ENCODE data around the gene MYEF2.

The MYEF2 gene, protein sequence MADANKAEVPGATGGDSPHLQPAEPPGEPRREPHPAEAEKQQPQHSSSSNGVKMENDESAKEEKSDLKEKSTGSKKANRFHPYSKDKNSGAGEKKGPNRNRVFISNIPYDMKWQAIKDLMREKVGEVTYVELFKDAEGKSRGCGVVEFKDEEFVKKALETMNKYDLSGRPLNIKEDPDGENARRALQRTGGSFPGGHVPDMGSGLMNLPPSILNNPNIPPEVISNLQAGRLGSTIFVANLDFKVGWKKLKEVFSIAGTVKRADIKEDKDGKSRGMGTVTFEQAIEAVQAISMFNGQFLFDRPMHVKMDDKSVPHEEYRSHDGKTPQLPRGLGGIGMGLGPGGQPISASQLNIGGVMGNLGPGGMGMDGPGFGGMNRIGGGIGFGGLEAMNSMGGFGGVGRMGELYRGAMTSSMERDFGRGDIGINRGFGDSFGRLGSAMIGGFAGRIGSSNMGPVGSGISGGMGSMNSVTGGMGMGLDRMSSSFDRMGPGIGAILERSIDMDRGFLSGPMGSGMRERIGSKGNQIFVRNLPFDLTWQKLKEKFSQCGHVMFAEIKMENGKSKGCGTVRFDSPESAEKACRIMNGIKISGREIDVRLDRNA

DNA sequence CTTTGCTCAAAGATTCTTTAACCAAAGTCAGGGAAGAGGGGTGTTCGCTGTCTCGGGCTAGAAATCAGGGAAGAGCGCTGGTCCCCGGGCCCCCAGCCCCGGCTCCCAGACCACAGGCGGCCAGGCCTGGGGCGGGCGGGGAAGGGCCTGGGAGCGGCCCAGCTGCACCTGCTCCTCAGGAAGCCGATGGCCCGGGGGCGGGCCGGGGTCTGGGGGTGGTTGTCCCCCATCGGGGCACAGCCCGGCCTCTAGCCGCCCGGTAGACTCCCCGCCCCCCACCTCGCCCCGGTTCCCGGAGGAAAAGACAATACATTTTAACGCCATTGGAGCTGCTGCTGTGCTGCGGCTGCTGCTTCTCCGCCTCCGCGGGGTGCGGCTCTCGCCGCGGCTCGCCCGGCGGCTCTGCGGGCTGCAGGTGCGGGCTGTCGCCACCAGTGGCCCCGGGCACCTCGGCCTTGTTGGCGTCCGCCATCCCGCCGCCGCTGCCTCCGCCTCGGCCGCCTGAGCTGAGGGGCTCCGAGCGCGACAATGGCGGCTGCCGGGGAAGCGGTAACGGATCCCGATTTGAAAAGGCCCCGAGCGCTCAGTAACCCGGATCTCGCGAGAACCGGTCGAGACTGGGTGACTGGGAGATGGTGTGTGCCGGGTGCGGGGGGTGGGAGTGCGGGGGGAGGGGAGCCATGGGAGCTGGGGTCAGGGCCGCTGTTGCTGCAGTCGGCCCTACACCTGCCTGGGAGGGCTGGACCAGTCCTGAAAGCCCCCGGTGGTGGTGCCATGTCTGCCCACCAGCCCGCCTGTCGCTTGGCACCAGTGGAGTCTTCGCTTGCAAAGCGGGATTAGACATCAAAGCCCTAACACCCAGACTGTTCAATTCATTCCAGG lies at the start of gene MYEF2:
Gene MYEF2 (minus strand): TSS at position 530 of the 882 bp plus-strand sequence. CDS start 58 bp downstream, at position 472.
- DNase-seq (ENCODE audit: low read depth), result no peak

DNA sequence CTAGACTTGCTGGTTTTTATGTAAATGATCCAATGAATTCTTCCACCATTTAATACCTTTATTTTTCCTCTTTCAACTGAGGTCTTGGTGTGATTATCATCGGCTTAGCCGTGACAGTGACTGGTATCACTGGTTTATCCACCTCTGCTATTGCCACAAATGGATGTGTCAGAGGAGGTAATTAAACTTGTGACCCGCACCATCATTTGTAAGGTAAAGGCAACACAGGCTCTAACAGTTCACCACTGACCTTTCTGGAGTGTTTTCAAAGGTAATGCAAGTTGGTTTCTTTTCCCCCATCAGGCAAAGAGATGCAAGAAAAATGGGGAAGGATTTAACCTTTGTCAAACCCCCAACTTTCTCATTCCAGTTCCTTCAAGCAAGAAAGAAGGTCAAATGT lies 47.7 kb upstream of the MYEF2 start:
- no peak for DNase-seq (ENCODE audit: low read depth)

DNA sequence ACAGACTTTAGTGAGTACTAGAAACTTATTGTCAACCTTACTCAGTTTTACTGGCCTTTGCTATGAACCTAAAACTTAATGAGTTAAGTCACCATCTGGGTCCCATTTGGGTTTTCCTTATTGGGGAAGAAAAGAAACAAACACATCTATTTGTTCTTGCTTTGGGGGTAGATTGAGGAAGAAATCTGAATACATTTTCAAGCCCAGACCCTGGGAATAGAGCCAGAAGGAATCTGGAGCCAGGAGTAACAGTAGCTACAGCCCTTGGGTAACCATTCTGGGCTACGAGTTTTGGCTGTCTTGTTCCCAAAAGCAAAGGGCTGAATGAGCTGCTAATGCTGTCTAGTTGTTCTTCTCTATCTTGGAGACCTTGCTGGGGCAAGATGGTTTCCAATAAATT lies 44.5 kb upstream of the MYEF2 start:
- no peak for DNase-seq (ENCODE audit: low read depth)

DNA sequence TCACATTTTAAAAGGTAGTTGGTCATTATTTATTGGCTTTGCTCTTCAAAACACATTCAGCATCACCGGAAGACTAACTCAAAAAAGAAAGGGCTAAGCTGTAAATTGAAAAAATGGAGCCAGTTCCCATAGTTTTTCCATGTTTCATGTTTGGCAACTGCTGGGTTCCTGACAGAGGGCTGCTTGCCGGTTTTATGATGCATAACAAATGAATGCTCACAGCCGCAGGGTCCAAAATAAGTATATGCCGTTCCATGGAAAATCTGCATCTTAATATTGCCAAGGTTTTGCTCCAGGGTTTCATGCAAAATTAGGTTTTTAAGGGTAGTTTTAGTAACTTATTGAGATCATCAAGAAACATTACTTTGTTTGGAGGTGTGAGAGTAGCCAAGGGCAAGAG lies 43.8 kb upstream of the MYEF2 start:
- no peak for DNase-seq (ENCODE audit: low read depth)

DNA sequence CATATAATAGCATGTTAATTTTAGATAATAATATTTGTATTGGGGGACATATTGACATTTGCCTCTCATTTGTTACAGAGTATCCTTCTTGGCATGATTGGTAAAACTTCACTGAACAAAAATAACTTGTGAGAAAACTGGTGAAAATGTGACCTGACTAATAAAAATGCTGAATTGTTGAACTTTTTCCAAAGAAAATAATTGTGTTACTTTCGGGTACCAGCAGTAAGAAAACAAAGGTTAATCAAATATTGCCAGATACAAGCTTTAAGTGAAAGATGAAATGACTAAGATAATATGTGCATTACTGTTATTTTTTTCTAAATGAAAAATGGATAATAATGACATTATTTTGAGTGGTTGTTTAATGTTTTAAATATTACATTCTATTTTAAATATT lies 43.2 kb upstream of the MYEF2 start:
- DNase-seq (ENCODE audit: low read depth), result no peak

DNA sequence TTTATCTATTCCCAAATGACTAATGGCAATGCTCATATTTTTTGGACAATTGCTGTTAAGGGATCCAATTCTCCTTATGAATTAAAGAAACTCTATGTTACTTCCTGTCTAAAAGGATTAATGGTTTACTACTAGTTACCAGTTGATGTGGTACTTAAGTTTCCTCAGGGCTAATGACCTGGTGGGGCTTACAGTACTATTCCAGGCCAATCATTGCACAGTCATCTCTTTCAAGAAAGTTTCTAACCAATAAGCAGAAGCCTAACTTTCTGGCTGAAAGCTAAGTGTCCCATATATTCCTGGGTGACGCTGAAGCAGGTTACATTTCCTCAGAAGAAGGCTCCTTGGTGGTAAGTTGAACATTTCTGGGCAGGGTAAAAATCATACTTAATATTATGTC lies 27.9 kb upstream of the MYEF2 start, which contains the start of gene SLC12A1:
Gene SLC12A1 (plus strand): TSS at position 322 of the 400 bp plus-strand sequence. CDS start 1,418 bp downstream, outside the sequence.
- DNase-seq (ENCODE audit: low read depth), result no peak

DNA sequence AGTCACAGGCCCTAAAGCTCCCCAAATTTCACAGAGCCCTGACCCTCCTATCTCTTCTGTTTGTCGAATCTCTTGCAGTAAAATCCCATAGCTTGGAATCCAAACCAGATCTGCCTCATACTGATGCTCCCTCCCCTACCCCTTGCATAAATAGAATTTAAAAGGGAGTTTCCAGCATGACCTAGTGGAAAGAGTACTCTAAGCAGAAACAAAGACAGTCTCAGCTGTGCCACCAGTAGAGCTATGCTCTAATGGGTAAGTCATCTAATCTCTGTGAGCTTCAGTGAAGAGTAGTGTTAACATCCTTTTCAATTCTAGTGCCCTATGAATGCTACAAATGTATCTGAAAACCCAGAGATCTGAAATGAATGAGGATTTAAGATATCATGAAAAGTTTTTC lies 24.0 kb upstream of the MYEF2 start:
- DNase-seq (ENCODE audit: low read depth), result no peak

DNA sequence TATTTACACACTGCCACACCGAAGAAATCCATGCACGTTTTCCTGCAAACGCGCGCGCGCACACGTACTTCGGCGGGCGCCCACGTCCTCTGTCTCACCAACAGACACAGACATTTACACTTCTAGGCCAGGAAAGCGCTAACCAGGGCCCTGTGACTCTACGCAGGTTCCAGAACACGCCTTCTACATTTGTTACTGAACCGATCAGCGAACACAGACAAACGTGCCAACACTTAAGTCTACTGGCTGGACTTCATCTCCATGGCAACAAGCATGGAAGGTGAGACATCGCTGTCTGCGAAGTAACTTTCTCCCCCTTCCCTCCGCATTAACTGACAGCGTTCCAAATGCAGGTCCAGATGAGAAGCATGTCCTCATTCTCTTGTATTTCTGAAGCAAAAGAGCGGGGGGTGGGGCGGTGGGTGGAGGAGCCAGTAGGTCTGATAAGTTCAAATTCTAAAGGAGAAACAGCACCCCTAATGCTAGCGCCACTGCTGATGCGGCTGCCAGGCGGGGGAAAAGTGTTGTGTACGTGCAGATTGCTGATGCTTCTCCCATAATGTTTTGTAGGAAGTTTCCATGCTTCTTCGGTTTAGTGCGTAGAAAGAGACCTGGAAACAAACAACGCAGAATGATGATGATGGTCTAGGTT lies 13.6 kb upstream of the MYEF2 start, which contains the start of gene CTXN2:
Gene CTXN2 (plus strand): TSS at position 92 of the 652 bp plus-strand sequence. CDS start 9,636 bp downstream, outside the sequence.
- no peak for DNase-seq (ENCODE audit: low read depth)

DNA sequence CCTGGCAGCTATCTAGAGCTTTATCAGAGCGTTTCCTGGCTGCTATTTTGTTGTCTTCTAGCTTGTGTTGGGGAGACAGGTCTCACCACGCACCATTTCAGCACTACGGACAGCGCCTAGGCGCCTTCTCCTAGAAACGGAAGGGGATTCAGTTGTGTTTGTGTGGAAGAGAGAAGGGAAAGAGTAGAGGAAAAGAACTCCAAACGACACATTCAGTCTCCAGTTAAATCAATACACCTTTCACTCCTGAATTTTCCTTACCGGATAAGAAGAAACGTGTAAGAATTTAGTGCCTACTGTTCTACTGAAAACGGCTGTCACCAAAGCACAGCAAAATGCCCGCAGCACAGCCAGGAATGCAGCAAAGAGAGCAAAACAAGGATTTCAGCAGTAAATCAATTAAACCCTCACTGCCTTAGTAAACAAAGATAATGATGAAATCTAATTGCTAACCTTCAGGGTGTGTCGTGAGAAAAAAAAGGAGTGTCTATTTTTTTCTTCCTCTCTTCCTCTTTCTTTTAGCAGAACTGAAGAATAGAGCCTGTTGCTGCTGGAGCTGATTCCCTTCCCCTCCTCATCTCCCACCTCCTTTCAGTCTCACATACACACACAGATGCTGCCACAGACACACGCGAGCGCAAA lies 13.0 kb upstream of the MYEF2 start:
- DNase-seq (ENCODE audit: low read depth), result no peak

DNA sequence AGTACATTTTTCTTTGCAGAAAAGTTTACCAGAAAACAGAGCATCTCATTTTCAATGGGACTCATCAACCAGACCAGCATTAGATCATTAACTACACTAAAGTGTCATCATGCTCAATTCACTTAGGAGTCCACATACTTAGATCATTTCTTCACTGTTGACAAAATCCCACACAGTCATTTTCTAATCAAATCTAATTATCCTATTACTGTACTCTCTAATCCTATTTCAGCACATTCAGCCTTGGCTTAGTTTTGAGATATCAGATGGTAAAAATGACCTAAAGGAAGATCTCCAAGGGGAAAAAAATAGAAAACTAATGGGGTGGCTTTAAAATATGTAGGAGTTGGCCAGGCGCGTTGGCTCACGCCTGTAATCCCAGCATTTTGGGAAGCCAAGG lies 8.2 kb upstream of the MYEF2 start:
- no peak for DNase-seq (ENCODE audit: low read depth)

DNA sequence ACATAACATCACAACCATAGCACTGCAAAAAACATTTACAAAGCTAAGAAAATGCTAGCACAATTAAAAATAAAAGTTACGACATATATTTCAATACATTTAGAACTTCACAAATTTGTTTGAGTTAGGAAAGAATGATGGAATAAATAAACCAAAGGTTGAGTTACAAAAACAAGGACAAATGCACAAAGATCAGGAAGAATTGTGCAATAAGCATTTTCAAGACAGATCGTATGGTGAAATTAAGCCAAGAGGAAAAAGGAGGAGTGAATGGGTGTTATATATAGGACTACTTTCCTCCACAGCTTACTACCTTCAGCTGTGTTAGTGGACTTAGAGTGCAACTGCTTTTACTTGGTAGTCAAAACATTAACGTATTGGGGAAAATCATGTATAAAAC lies 7.4 kb upstream of the MYEF2 start:
- DNase-seq (ENCODE audit: low read depth), result no peak

DNA sequence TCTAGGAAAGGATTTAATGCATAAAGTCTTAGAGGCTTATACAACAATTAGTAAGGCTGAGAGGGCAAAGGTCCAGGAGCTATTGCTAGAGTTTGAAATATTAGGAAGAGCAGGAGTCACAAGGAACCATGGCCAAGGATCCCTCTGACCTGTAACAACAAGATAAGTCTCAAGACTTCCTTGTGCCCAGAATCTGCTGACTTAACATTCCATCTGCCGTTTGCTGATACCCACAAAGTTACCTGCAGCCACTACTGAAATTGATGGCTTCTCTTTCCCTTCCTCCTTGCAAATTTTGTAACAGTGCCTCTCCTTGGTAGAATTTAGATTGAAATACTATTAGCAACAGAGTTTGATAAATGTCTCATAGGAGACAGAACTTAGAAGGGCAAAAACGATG lies 4.7 kb upstream of the MYEF2 start:
- DNase-seq (ENCODE audit: low read depth), result no peak

DNA sequence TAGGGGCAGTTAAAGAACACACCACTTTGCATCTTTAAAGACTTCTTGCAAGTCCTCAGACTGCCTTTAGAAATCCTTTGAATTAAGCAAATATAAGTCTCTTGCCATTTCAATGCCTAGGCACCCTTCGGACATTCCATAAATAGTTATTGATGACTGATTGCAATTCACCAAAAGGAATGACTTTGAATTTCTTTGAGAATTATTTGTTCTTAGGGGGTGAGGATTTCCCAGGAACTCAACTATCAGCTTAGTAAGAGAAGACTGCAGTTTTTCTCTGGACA lies 495 bp upstream of the MYEF2 start:
- DNase-seq (ENCODE audit: low read depth), result no peak

DNA sequence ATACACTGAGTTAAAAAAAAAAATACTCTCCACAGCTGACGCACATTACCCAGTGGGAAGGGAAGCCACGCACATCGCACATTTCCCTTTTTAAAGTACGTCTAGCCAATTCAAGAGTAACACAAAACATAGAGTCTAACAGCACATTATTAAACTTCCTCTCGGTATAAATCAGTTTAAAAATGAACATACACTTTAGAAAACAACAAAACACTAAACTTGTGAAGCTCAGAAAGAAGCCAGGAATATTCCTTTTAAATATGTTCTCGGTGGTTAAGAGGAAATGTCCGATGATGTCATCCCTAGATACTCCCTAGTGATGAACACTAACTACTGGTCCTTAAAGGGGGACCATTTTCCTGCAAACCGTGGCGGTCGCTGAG lies 721 bp downstream of the MYEF2 start:
- DNase-seq (ENCODE audit: low read depth), result peak; percentile 20

DNA sequence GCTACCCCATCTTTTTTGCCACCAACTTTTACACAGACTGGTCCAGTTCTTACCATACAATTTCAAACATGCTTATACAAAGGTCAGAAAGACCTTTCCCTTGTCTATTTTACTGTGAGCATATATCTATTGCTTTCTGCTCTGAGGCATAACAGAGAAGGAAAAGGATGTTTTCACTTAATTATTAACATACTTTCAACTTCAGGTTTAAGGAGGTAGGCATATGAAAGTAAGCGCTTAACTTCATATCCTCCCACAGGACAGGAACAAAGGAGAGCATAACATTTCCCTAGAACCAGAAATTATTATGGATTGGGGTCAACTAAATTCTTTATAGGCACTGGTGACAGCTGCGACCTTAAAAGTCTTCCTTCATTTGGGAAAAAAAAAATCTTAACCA lies 1.1 kb downstream of the MYEF2 start:
- no peak for DNase-seq (ENCODE audit: low read depth)

DNA sequence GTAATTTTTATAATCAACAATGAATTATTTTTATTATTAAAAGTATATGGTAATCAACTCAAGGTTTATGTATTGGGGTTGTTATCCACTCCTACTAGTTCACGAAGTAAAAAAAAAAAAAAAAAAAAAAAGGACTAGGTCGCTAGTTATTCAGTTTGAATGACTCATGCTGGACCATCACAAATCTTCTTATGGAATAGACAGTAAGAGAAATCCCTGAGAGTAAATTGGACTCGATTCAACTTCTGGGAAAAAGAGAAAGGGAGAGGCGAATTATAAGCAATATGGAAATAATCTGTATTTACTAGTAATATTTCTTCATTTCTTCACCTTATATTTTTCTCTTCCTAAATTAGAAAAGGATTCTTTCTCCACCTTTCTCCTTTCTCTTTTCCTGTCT lies 2.0 kb downstream of the MYEF2 start:
- DNase-seq (ENCODE audit: low read depth), result no peak

DNA sequence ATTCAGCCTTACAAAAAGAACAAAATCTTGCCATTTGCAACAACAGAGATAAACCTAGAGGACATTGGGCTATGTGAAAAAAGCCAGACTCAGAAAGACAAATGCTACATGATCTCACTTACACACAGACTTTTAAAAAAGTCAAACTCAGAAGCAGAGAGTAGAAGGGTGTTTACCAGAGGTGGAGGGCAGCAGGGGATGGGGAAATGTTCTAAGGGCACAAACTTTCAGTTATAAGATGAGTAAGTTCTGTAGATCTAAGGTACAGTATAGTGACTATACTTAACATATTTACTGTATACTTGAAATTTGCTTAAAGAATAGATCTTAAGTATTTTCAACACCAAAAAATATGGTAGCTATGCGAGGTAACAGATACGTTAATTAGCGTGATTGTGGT lies 3.0 kb downstream of the MYEF2 start:
- DNase-seq (ENCODE audit: low read depth), result no peak

DNA sequence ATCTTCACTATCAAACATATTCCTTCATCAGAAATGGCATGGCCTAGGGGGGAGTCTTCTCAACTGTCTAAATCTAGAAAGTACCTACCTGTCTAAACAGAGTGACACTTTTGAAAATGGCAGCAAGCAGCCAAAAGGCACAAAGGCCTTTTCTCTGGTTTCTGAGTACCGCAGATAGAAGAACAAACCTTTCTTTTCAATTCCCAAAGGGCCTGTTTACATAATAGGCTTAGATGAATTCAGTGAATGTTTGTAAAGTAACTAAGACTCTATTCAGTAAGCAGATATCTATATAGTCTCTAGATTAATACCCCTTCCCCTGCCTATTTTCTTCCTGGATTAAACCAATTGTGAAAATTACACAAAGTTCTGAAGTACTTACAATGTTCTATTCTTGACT lies 7.1 kb downstream of the MYEF2 start:
- DNase-seq (ENCODE audit: low read depth), result no peak

DNA sequence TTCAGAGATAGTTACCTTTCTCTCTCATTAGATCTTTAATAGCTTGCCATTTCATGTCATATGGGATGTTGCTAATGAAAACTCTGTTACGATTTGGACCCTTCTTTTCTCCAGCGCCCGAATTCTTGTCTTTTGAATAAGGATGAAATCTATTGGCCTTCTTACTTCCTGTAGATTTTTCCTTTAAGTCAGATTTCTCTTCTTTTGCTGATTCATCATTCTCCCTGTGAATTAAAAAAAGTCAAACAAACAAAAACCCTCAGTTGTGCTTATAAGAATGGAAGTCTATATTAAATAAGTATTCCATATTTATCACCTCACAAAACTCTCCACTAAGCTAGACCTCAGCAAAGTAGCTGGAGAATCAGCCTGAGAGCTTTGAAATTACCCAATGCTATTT lies 9.5 kb downstream of the MYEF2 start:
- DNase-seq (ENCODE audit: low read depth), result no peak

DNA sequence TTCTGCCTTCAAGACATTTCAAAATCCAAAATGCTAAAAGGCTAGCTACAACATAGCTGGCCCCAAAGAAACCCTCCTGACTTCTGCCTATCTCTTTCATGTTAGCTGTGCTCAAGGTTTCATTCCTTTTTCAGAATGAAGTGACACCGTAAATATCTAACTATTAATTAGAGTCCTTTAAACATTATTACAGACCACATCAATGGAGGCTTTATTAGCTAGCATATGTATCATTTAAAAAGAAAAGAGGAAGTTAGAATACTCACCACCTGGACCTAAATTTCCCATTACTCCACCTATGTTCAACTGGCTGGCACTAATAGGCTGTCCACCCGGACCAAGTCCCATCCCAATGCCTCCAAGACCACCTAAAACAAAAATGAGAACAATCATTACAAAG lies 24.6 kb downstream of the MYEF2 start:
- no peak for DNase-seq (ENCODE audit: low read depth)

DNA sequence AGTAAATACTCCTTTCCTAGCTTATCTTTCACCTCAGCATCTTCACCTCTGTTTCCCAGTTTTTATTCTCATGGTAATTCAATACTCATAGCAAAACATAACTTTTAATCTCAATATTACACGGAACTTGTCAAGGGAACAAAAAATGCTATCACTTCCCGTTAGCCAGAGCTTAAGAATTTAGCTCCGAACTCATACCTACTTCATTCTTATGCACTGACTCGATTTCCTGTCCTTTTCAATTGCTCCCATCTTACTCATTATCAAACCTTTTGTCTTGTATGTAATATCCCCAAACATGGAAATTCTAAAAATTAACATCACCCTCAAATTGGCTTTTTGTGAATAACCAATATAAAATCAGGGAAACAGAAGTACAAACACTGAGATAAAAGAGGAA lies 28.2 kb downstream of the MYEF2 start:
- peak; percentile 82 for DNase-seq (ENCODE audit: low read depth)

DNA sequence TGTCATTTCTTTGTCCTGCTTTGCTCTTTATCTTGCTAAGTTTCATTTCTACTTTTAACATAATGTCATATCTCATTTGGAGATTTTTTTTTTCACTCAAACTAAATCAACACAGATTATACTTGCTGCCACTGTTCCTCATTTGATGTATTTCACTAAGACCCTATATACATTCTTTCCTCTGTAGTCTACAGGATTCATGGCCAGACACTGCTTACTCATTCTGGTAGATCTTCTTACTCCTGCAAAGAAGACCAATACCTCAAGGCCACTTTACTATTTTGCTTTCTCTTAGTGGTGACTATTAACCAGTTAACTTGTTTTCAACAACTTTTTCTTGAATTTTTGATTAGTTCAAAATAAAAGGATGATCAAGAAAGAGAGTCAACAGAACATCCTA lies 30.7 kb downstream of the MYEF2 start:
- no peak for DNase-seq (ENCODE audit: low read depth)

All from HS-5 (cell line).